Globus pallidus (tissue), 1 donor: ENCODE results near the gene ATP8B2.

ENCODE experiments used
- DNase-seq: peaks from one replicate; pipeline ENCODE4 v3.0.0-alpha.2; 2015; ENCODE audit warnings: low spot score

ATP8B2 gene

GRCh38 chr1:154398678-154399077, 73.4 kb downstream of the ATP8B2 start:
- no peak for DNase-seq

GRCh38 chr1:154400381-154400801, 75.1 kb downstream of the ATP8B2 start:
- DNase-seq: no peak
